UCSD-AML1 (cell line): ENCODE measurements around the gene EDDM3A.
"Not testable (repeated sequence)": the region's sequence is repeated elsewhere in the genome, so short reads cannot be mapped to it uniquely, and the experiment has no call there.

Experiments used
- DNase-seq: peaks from one replicate; lab custom pipeline; 2025; ENCODE audit not compliant: unreplicated experiment; lab: John Stamatoyannopoulos, UW

EDDM3A gene

GRCh38 chr14:20732979-20733635, 12.6 kb upstream of the EDDM3A start:
- no peak for DNase-seq

- no peak for DNase-seq
Measured at GRCh38 chr14:20733684-20734429, 11.8 kb upstream of the EDDM3A start.

- no peak for DNase-seq
Measured at GRCh38 chr14:20734430-20734806, 11.3 kb upstream of the EDDM3A start.

DNA sequence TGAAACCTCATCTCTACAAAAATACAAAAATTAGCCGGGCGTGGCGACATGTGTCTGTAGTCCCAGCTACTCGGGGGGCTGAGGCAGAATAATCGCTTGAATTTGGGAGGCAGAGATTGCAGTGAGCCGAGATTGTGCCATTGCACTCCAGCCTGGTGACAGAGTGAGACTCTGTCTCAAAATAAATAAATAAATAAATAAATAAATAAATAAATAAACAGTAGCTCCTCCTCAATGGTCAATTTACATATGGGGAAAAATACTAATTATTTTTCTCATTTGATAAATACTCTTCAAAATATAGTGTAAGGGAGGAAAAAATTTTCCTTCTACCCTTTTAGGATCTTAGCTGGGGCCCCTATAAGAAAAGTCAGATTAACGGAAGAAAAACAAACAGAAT, 7.4 kb upstream of the EDDM3A start:
- not testable (repeated sequence) for DNase-seq

DNA sequence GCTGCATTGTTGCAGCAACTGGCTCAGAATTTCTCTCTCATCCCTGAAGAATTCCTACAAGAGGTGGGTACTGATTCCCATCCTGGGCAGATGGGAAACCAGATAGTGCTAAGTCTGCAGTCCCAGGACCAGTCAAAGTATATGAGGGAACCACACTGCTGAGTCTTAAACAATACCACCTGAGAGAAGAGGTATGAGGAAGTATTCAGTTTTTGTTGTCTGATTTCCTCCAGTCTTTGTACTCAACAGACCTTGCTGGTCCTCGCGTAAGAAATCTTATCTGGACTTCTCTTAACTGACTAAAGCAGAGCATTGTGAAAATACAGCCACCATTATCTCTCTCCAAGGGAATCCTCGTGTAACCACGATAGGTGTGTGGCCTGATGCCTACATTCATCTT, 3.6 kb upstream of the EDDM3A start:
- no peak for DNase-seq

- DNase-seq: no peak
Measured at GRCh38 chr14:20743556-20743955, 2.1 kb upstream of the EDDM3A start.

- no peak for DNase-seq
Measured at GRCh38 chr14:20746566-20746965, 879 bp downstream of the EDDM3A start.

DNA sequence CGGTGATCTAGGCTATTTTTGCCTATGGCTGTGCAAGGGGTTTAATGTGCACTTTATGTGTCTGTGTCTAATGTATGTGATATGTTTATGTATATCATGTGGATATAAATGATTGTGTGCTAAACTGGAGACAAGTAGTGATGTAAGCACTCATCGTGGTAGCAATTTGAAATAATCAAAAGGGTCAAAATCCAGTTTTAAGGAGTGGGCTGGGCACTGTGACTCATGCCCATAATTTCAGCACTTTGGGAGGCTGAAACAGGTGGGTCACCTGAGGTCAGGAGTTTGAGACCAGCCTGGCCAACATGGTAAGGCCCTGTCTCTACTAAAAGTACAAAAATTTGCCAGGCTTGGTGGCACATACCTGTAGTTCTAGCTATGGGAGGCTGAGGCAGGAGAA, 2.8 kb downstream of the EDDM3A start:
- no peak for DNase-seq

GRCh38 chr14:20750194-20750593, 4.5 kb downstream of the EDDM3A start:
- DNase-seq: no peak

DNA sequence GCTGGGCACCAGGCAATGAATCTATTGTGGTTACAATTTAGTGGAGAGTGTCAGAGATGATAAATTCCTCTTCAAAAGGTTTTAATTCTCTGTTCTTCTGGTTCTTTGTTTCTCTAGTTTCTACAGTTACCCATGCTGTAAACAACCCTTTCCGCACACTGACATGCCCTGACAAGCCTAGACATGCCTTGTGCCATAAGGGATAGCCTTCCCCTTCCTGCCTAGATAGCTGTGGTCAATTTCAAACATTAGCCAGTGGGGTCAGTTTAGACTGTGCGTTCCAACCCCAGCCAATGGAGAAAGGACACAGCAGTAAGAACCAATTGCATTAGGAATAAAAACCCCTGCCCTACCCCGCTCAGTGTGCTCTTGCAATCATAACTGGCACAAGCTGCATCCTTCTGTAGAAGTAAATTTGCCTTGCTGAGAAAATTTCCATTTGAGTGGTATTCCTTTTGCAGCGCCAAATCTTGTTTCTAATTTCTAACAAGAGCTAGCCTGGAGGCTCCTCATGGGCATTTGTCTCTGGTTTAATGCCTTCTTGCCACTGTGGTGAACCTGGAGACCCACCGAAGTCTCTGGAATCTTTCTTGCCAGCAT, 6.4 kb downstream of the EDDM3A start:
- DNase-seq: no peak

DNA sequence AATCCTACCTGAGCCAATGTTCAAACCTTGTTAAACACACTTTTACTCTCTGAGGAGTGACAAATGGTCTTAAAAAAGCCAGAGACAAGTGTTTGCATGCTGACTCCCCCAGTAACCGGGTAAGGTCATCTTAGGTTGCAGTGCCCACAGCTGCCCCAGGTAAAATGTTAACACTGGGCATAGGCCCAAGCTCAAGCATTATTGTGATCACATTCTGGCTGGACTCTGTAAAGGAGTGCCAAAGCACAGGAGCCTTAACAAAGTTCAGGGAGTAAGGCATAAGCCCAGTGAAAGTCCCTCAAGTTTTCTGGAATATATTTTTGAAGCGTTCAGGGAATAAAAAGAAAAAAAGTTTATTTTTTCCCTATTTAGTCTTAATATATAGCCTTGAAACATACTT, 8.6 kb downstream of the EDDM3A start:
- DNase-seq: no peak

DNA sequence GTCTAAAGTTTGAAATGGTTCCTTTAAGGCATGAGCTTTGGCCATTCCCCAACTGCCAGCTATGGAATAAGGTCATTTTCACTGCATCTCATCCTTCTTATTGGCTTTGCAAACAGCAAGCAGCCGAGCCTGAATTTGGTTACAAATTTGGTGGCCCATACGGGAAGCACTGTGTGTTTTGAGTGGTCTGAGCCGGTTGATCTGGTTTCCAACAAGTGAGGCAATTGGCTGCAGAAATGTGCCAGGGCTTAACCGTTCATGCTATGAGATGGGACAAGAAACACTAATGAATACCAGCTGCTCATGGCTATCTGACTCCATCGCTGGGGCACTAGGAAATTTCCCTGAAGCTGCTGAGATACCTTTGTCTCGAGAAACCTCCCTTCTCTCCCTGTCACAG, 9.3 kb downstream of the EDDM3A start:
- DNase-seq: no peak

- DNase-seq: peak; percentile 20
Measured at GRCh38 chr14:20757965-20758364, 12.3 kb downstream of the EDDM3A start.

GRCh38 chr14:20759465-20759864, 13.8 kb downstream of the EDDM3A start:
- DNase-seq: not testable (repeated sequence)

- no peak for DNase-seq
Measured at GRCh38 chr14:20760950-20761349, 15.3 kb downstream of the EDDM3A start.

DNA sequence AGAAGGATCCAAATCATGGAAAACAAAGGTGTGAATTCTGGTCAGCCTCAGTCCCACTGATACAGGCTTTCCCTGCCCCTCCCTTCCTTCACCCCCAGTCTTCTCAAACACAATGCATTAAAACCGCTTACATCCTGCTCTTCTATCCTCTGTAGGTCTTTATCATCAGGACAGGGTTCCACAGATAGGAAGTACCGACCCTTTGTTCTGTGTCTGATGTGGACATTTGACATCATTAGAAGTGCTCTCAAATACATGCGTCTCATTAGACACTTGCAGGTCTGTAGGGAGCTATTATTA, 22.9 kb downstream of the EDDM3A start:
- no peak for DNase-seq

GRCh38 chr14:20769421-20769820, 23.7 kb downstream of the EDDM3A start:
- no peak for DNase-seq

DNA sequence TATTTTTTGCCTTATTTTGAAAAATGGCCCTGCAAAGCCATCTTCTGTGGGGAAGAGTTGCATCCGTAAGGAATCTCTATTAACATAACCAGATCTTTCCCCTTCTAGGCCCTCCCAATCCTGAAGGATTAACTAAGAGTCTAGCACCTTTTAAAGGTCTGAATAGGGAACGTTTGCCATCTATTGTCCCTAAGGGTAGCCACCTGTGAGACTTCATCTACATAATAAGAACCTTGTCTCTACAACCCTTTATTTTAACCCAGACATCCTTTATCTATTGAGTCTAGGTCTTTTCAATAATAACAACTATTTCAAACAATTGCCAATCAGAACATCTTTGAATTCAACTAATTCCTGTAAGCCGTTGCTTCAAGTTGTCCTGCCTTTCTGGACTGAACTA, 27.0 kb downstream of the EDDM3A start:
- DNase-seq: no peak

DNA sequence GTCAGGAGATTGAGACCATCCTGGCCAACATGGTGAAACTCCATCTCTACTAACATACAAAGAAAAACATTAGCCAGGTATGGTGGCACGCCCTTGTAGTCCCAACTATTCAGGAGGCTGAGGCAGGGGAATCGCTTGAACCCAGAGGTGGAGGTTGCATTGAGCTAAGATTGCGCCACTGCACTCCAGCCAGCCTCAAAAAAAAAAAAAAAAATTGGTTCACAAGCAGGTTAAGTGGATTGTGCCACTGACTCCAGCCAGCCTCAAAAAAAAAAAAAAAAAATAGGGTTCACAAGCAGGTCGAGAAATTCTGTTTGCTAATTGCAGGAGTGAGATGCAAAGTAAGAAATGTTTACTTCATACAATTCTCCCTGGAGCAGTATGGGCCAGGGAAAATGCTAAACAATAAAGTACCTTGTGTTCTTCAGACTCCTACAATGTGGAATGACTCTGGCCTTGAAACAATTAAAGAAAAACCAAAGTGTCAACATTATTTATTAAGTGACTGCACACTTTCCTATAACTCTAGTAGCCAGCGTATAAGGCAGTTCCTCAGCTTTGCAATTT, 28.7 kb downstream of the EDDM3A start:
- no peak for DNase-seq

GRCh38 chr14:20775043-20775442, 29.4 kb downstream of the EDDM3A start:
- DNase-seq: no peak

GRCh38 chr14:20775901-20776300, 30.2 kb downstream of the EDDM3A start:
- no peak for DNase-seq

DNA sequence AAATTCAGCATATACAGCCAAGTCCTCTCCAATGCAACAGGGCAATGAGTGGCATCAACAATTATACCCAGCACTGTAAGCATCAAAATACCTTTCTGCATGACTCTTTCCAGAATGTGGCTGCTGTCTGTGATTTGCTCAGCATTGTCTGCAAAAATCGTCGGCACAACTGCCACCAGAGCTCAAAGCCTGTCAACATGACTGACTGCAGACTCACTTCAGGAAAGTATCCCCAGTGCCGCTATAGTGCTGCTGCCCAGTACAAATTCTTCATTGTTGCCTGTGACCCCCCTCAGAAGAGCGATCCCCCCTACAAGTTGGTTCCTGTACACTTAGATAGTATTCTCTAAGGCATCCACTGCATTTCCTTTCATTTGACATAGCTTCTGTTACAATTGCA, 36.1 kb downstream of the EDDM3A start:
- DNase-seq: no peak
